Large intestine (tissue), 3 donors: ENCODE data around the gene WDR54. TPM values are rescaled to one million over a fixed set of nuclear protein-coding genes. Genes with fewer than 3 reads are reported as not detected.

ENCODE experiments used
- DNase-seq, 2 donors: peaks; one replicate each; pipeline versions ENCODE4 v3.0.0 to v3.0.0-alpha.2; 2013
- H3K27ac ChIP-seq: one replicate; pipeline ENCODE4 v1.5.1; 2013; ENCODE audit warnings: low read length
- H3K27me3 ChIP-seq: 2 replicates; pipeline ENCODE4 v1.6.1; 2013; ENCODE audit warnings: low read length; ENCODE audit not compliant: control insufficient read depth, insufficient read depth
- H3K36me3 ChIP-seq: 2 replicates; pipeline ENCODE4 v1.6.1; 2013; ENCODE audit warnings: low read length; ENCODE audit not compliant: control insufficient read depth, insufficient read depth
- H3K4me1 ChIP-seq: one replicate; pipeline ENCODE4 v1.6.1; 2013; ENCODE audit warnings: low read length; ENCODE audit not compliant: control insufficient read depth, insufficient read depth
- H3K4me3 ChIP-seq: one replicate; pipeline ENCODE4 v1.5.1; 2013; ENCODE audit warnings: low read length
- H3K9me3 ChIP-seq: one replicate; pipeline ENCODE4 v1.6.1; 2013; ENCODE audit warnings: mild to moderate bottlenecking, low read depth, low read length, moderate library complexity; ENCODE audit not compliant: control insufficient read depth
- WGBS: methylation state at CpG from one replicate; pipeline ENCODE4 v1.1.5; 2013; ENCODE audit warnings: low lambda C conversion rate; ENCODE audit not compliant: insufficient coverage; 5-methylcytosine and 5-hydroxymethylcytosine counted together
- polyA plus RNA-seq: library from polyadenylated mRNA; unstranded; fragments of 120-200 nt; gene quantifications from one replicate; pipeline ENCODE4 v1.2.1, GENCODE V29; 2013

Gene WDR54
- polyA plus RNA-seq, 1 donor, result 13.4 TPM

GRCh38 chr2:74427551-74427950, 6.0 kb downstream of the WDR54 start:
- WGBS, result no CpG with 5 or more reads among the region's 3 CpGs
- Histone ChIP-seq H3K27me3 (no peaks in the 10 kb centered on the region), H3K27ac (peak overlapping the region; percentile 62), H3K9me3 (no peaks in the 10 kb centered on the region), H3K36me3 (peaks cover 81% of the 10 kb centered on the region), H3K4me1 (peaks cover 74% of the 10 kb centered on the region), H3K4me3 (no peak overlapping the region)
- DNase-seq, result no peak

- Histone ChIP-seq H3K27ac (peak overlapping the region; percentile 92), H3K27me3 (no peaks in the 10 kb centered on the region), H3K9me3 (no peaks in the 10 kb centered on the region), H3K4me1 (peaks cover 72% of the 10 kb centered on the region), H3K36me3 (peaks cover 82% of the 10 kb centered on the region), H3K4me3 (no peak overlapping the region)
- WGBS, result no CpG with 5 or more reads among the region's 5 CpGs
- no peak for DNase-seq
Observed at GRCh38 chr2:74428675-74429074, 7.1 kb downstream of the WDR54 start.

- Histone ChIP-seq H3K36me3 (peaks cover 77% of the 10 kb centered on the region), H3K27me3 (no peaks in the 10 kb centered on the region), H3K27ac (peak overlapping the region; percentile 92), H3K4me3 (no peak overlapping the region), H3K9me3 (no peaks in the 10 kb centered on the region), H3K4me1 (peaks cover 62% of the 10 kb centered on the region)
- no CpG with 5 or more reads among the region's 18 CpGs for WGBS
- DNase-seq, result peak; percentile 89 to 95
Observed at GRCh38 chr2:74429487-74430451, 8.2 kb downstream of the WDR54 start.

GRCh38 chr2:74430502-74430901, 9.0 kb downstream of the WDR54 start:
- no peak overlapping the region for H3K4me3 ChIP-seq
- no peak for DNase-seq
- no peaks in the 10 kb centered on the region for H3K27me3 ChIP-seq
- H3K4me1 ChIP-seq, result peaks cover 55% of the 10 kb centered on the region
- WGBS, result no CpG with 5 or more reads among the region's 11 CpGs
- H3K27ac ChIP-seq, result peak overlapping the region; percentile 92
- peaks cover 75% of the 10 kb centered on the region for H3K36me3 ChIP-seq
- H3K9me3 ChIP-seq, result no peaks in the 10 kb centered on the region

GRCh38 chr2:74436111-74436805, 14.7 kb downstream of the WDR54 start:
- H3K36me3 ChIP-seq, result peaks cover 40% of the 10 kb centered on the region
- peaks cover 3% of the 10 kb centered on the region for H3K27me3 ChIP-seq
- no peak overlapping the region for H3K4me3 ChIP-seq
- no CpG with 5 or more reads among the region's 43 CpGs for WGBS
- DNase-seq, result no peak
- no peak overlapping the region for H3K27ac ChIP-seq
- peaks cover 28% of the 10 kb centered on the region for H3K4me1 ChIP-seq
- H3K9me3 ChIP-seq, result no peaks in the 10 kb centered on the region

- H3K27me3 ChIP-seq, result peaks cover 9% of the 10 kb centered on the region
- no peak for DNase-seq
- H3K27ac ChIP-seq, result no peak overlapping the region
- WGBS, result 38% methylated on average over 1 of the region's 6 CpGs
- no peak overlapping the region for H3K4me3 ChIP-seq
- H3K9me3 ChIP-seq, result peaks cover 4% of the 10 kb centered on the region
- H3K4me1 ChIP-seq, result peaks cover 23% of the 10 kb centered on the region
- peaks cover 32% of the 10 kb centered on the region for H3K36me3 ChIP-seq
Observed at GRCh38 chr2:74436848-74437695, 15.5 kb downstream of the WDR54 start.

GRCh38 chr2:74438248-74438647, 16.7 kb downstream of the WDR54 start:
- DNase-seq, result no peak
- 100% methylated on average over 1 of the region's 1 CpG for WGBS
- H3K27me3 ChIP-seq, result peaks cover 10% of the 10 kb centered on the region
- no peak overlapping the region for H3K27ac ChIP-seq
- peaks cover 30% of the 10 kb centered on the region for H3K4me1 ChIP-seq
- peaks cover 4% of the 10 kb centered on the region for H3K9me3 ChIP-seq
- peaks cover 25% of the 10 kb centered on the region for H3K36me3 ChIP-seq
- no peak overlapping the region for H3K4me3 ChIP-seq

- no peak for DNase-seq
- Histone ChIP-seq H3K9me3 (peaks cover 4% of the 10 kb centered on the region), H3K4me3 (peak overlapping the region; percentile 86), H3K36me3 (peaks cover 25% of the 10 kb centered on the region), H3K4me1 (peaks cover 35% of the 10 kb centered on the region), H3K27me3 (peaks cover 10% of the 10 kb centered on the region), H3K27ac (peak overlapping the region; percentile 98)
- WGBS, result no CpG with 5 or more reads among the region's 3 CpGs
Observed at GRCh38 chr2:74439373-74439772, 17.8 kb downstream of the WDR54 start.

GRCh38 chr2:74439803-74440377, 18.4 kb downstream of the WDR54 start:
- Histone ChIP-seq H3K9me3 (peaks cover 4% of the 10 kb centered on the region), H3K4me1 (peaks cover 37% of the 10 kb centered on the region), H3K27ac (peak overlapping the region; percentile 98), H3K36me3 (peaks cover 23% of the 10 kb centered on the region), H3K4me3 (peak overlapping the region; percentile 86), H3K27me3 (peaks cover 10% of the 10 kb centered on the region)
- peak in 1 of 2 donors; percentile 68 for DNase-seq
- WGBS, result no CpG with 5 or more reads among the region's 14 CpGs
